WTC11 (cell line): Measurements from ENCODE around the gene BCAS3. TPM values are rescaled to one million over a fixed set of nuclear protein-coding genes. Genes with fewer than 3 reads are reported as not detected.

Experiments
- ATAC-seq: fragments of 200-7000 bp; cut with Tn5 transposase; 2 replicates; pipeline ENCODE4 v1.10.0; 2021; ENCODE audit warnings: mild to moderate bottlenecking, moderate library complexity
- CTCF ChIA-PET: fragments of 300-600 bp; sonication (Branson Sonifier 250); formaldehyde crosslinking; loops from one replicate; lab custom pipeline; 2021; ENCODE audit warnings: antibody characterized with exemption; lab: Charles Lee
- POLR2A ChIA-PET: fragments of 350-600 bp; sonication (Branson Sonifier 250); formaldehyde crosslinking; loops from one replicate; lab custom pipeline; 2021; ENCODE audit warnings: antibody characterized with exemption; lab: Charles Lee
- DNase-seq: peaks from one replicate; pipeline ENCODE4 v3.0.0; 2021; ENCODE audit warnings: low spot score
- H3K27ac Mint-ChIP-seq: 2 replicates; pipeline ENCODE4 v1.8.0; 2021; ENCODE audit warnings: mixed read lengths
- H3K27me3 Mint-ChIP-seq: 2 replicates; pipeline ENCODE4 v1.8.0; 2021; ENCODE audit warnings: low read depth, mild to moderate bottlenecking, moderate library complexity, mixed read lengths
- H3K36me3 Mint-ChIP-seq: 2 replicates; pipeline ENCODE4 v1.8.0; 2021; ENCODE audit warnings: mixed read lengths
- H3K4me1 Mint-ChIP-seq: 2 replicates; pipeline ENCODE4 v1.8.0; 2022; ENCODE audit warnings: mixed read lengths
- H3K4me3 Mint-ChIP-seq: 2 replicates; pipeline ENCODE4 v1.8.0; 2021; ENCODE audit warnings: mild to moderate bottlenecking, moderate library complexity, mixed read lengths
- H3K9me3 Mint-ChIP-seq: 2 replicates; pipeline ENCODE4 v1.8.0; 2021; ENCODE audit warnings: mixed read lengths
- AR ChIP-seq: fragments of 250-450 bp; sonication (Bioruptor Pico); IDR thresholded peaks from 2 replicates; pipeline ENCODE4 v1.9.0; 2021; ENCODE audit warnings: mild to moderate bottlenecking
- ATF6 ChIP-seq: sonication (generic); formaldehyde crosslinking; IDR thresholded peaks from 2 replicates; pipeline ENCODE4 v1.8.1; 2023; ENCODE audit warnings: mild to moderate bottlenecking, missing genetic modification reagents
- CREM ChIP-seq: sonication (generic); formaldehyde crosslinking; IDR thresholded peaks from 2 replicates; pipeline ENCODE4 v1.8.1; 2022; ENCODE audit warnings: mild to moderate bottlenecking, missing genetic modification reagents, moderate library complexity
- E2F1 ChIP-seq: sonication (generic); formaldehyde crosslinking; IDR thresholded peaks from 2 replicates; pipeline ENCODE4 v1.8.0; 2022; ENCODE audit warnings: mild to moderate bottlenecking, missing genetic modification reagents
- ERG ChIP-seq: fragments of 250-450 bp; sonication (Bioruptor Pico); IDR thresholded peaks from 2 replicates; pipeline ENCODE4 v1.8.0; 2021; ENCODE audit warnings: mild to moderate bottlenecking
- ETV6 ChIP-seq: sonication (generic); formaldehyde crosslinking; IDR thresholded peaks from 2 replicates; pipeline ENCODE4 v1.8.1; 2022; ENCODE audit warnings: mild to moderate bottlenecking, missing genetic modification reagents
- FOXK1 ChIP-seq: sonication (generic); formaldehyde crosslinking; IDR thresholded peaks from 2 replicates; pipeline ENCODE4 v1.8.0; 2022; ENCODE audit warnings: mild to moderate bottlenecking, moderate library complexity, missing genetic modification reagents
- GABPB1 ChIP-seq: sonication (generic); formaldehyde crosslinking; IDR thresholded peaks from 2 replicates; pipeline ENCODE4 v1.8.1; 2023; ENCODE audit warnings: mild to moderate bottlenecking, missing genetic modification reagents
- GTF2I ChIP-seq: fragments of 250-450 bp; sonication (Bioruptor Pico); conservative IDR thresholded peaks from 2 replicates; pipeline ENCODE4 v1.4.0; 2021; ENCODE audit warnings: mild to moderate bottlenecking
- HMGXB4 ChIP-seq: sonication (generic); formaldehyde crosslinking; IDR thresholded peaks from 2 replicates; pipeline ENCODE4 v1.8.1; 2023; ENCODE audit warnings: mild to moderate bottlenecking, moderate library complexity, missing genetic modification reagents
- KAT7 ChIP-seq: sonication (generic); formaldehyde crosslinking; IDR thresholded peaks from 2 replicates; pipeline ENCODE4 v1.8.1; 2023; ENCODE audit warnings: missing genetic modification reagents, mild to moderate bottlenecking, borderline replicate concordance
- MLX ChIP-seq: sonication (generic); formaldehyde crosslinking; IDR thresholded peaks from 2 replicates; pipeline ENCODE4 v1.8.1; 2023; ENCODE audit warnings: mild to moderate bottlenecking, missing genetic modification reagents, moderate library complexity
- MXD4 ChIP-seq: fragments of 250-450 bp; sonication (Bioruptor Pico); IDR thresholded peaks from 2 replicates; pipeline ENCODE4 v1.8.0; 2021; ENCODE audit warnings: mild to moderate bottlenecking, moderate library complexity, borderline replicate concordance
- NFATC4 ChIP-seq: fragments of 250-450 bp; sonication (Bioruptor Pico); IDR thresholded peaks from 2 replicates; pipeline ENCODE4 v1.9.0; 2021; ENCODE audit warnings: mild to moderate bottlenecking
- NR2C2 ChIP-seq: sonication (generic); formaldehyde crosslinking; IDR thresholded peaks from 2 replicates; pipeline ENCODE4 v1.8.0; 2022; ENCODE audit warnings: mild to moderate bottlenecking, missing genetic modification reagents
- SP1 ChIP-seq: sonication (generic); formaldehyde crosslinking; conservative IDR thresholded peaks from 2 replicates; pipeline ENCODE4 v1.8.1; 2022; ENCODE audit warnings: missing genetic modification reagents
- ZNF121 ChIP-seq: sonication (generic); formaldehyde crosslinking; IDR thresholded peaks from 2 replicates; pipeline ENCODE4 v1.8.0; 2023; ENCODE audit warnings: missing genetic modification reagents
- ZNF232 ChIP-seq: sonication (generic); formaldehyde crosslinking; IDR thresholded peaks from 2 replicates; pipeline ENCODE4 v1.8.0; 2022; ENCODE audit warnings: mild to moderate bottlenecking, missing genetic modification reagents
- ZNF423 ChIP-seq: fragments of 250-450 bp; sonication (Bioruptor Pico); IDR thresholded peaks from 2 replicates; pipeline ENCODE4 v2.1.2; 2022; ENCODE audit warnings: mild to moderate bottlenecking, moderate library complexity
- ZNF532 ChIP-seq: fragments of 250-450 bp; sonication (Bioruptor Pico); IDR thresholded peaks from 2 replicates; pipeline ENCODE4 v1.9.0; 2021; ENCODE audit warnings: mild to moderate bottlenecking, borderline replicate concordance
- ZNF671 ChIP-seq: fragments of 250-450 bp; sonication (Bioruptor Pico); IDR thresholded peaks from 2 replicates; pipeline ENCODE4 v1.8.0; 2021; ENCODE audit warnings: mild to moderate bottlenecking
- total RNA-seq: library from RNA; stranded (reverse); gene quantifications from 3 replicates; pipeline ENCODE4 v1.2.3, GENCODE V29; 2021
- TF ChIP-seq, protein P1 (sequence below): sonication (generic); formaldehyde crosslinking; IDR thresholded peaks from 2 replicates; pipeline ENCODE4 v1.8.0; 2022; ENCODE audit warnings: mild to moderate bottlenecking, missing genetic modification reagents

The BCAS3 gene
- total RNA-seq, 1 experiment from 2014 or later, result 15.5 TPM

- H3K4me3 Mint-ChIP-seq, result no peak overlapping the region
- H3K4me1 Mint-ChIP-seq, result peaks cover 9% of the 10 kb centered on the region
- peaks cover 36% of the 10 kb centered on the region for H3K27me3 Mint-ChIP-seq
- no peaks in the 10 kb centered on the region for H3K9me3 Mint-ChIP-seq
- no peak overlapping the region for H3K27ac Mint-ChIP-seq
- H3K36me3 Mint-ChIP-seq, result no peaks in the 10 kb centered on the region
- ChIA-PET CTCF (interaction anchor here (0.6 to 1.4 kb wide), 13 partner anchors 22 to 418 kb away, joined by 3 to 17 read pairs (median 4); no protein-coding TSS in a partner anchor), POLR2A (no interaction called here)
- ATAC-seq (peak; percentile 88), DNase-seq (peak; percentile 83)
- no peak for TF ChIP-seq SP1 (CRISPR knock-in tag)
- no peak for TF ChIP-seq HMGXB4 (CRISPR knock-in tag)
- no peak for TF ChIP-seq E2F1 (CRISPR knock-in tag)
- TF ChIP-seq MLX (CRISPR knock-in tag), result no peak
- peak; percentile 30; the same call in 1 of the 2 replicates for TF ChIP-seq ZNF232 (CRISPR knock-in tag)
- no peak for TF ChIP-seq AR
- TF ChIP-seq ZNF121 (CRISPR knock-in tag), result no peak
- TF ChIP-seq ZNF671, result no peak
- no peak for TF ChIP-seq KAT7
- TF ChIP-seq NR2C2 (CRISPR knock-in tag), result no peak
- no peak for TF ChIP-seq ATF6 (CRISPR knock-in tag)
- TF ChIP-seq NFATC4 (CRISPR knock-in tag), result no peak
- 0 out of 2 replicates have a peak, but pooled peaks have one; percentile 20 for TF ChIP-seq ZNF532 (CRISPR knock-in tag)
- no peak for TF ChIP-seq FOXK1
- no peak for TF ChIP-seq ZNF423
- TF ChIP-seq, protein P1, sequence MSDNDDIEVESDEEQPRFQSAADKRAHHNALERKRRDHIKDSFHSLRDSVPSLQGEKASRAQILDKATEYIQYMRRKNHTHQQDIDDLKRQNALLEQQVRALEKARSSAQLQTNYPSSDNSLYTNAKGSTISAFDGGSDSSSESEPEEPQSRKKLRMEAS, result no peak
- no peak for TF ChIP-seq ETV6
- TF ChIP-seq CREM, result no peak
- 0 out of 2 replicates have a peak, but pooled peaks have one; percentile 33 for TF ChIP-seq GABPB1 (CRISPR knock-in tag)
- no peak for TF ChIP-seq GTF2I (CRISPR knock-in tag)
- no peak for TF ChIP-seq ERG
- TF ChIP-seq MXD4 (CRISPR knock-in tag), result no peak
These were observed 712.2 kb downstream of the BCAS3 start for GRCh38 chr17:61389670-61390478.
